Hematopoietic multipotent progenitor cell treated with erythropoietin and hydrocortisone succinate and interleukin-3 and kit ligand, for 15 days (in vitro differentiated cells): Measurements from ENCODE around the gene PARD3B.
"Not testable (repeated sequence)": the region's sequence is repeated elsewhere in the genome, so short reads cannot be mapped to it uniquely, and the experiment has no call there.

Source experiments
- DNase-seq: peaks from one replicate; pipeline ENCODE4 v3.0.0-alpha.2; 2015; ENCODE audit warnings: low spot score

Gene PARD3B

GRCh38 chr2:205198140-205198525 lies 652.9 kb downstream of the PARD3B start:
- DNase-seq, result no peak

GRCh38 chr2:205199165-205199850 lies 654.0 kb downstream of the PARD3B start:
- DNase-seq, result no peak

GRCh38 chr2:205210494-205210893 lies 665.2 kb downstream of the PARD3B start:
- DNase-seq, result no peak

GRCh38 chr2:205212357-205212756 lies 667.1 kb downstream of the PARD3B start:
- DNase-seq, result no peak

- no peak for DNase-seq
Measured at GRCh38 chr2:205216092-205216491, 670.8 kb downstream of the PARD3B start.

GRCh38 chr2:205216580-205216979 lies 671.3 kb downstream of the PARD3B start:
- DNase-seq, result no peak

- DNase-seq, result no peak
Measured at GRCh38 chr2:205217004-205217403, 671.7 kb downstream of the PARD3B start.

GRCh38 chr2:205218056-205218455 lies 672.8 kb downstream of the PARD3B start:
- no peak for DNase-seq

GRCh38 chr2:205218816-205219215 lies 673.5 kb downstream of the PARD3B start:
- DNase-seq, result not testable (repeated sequence)

- DNase-seq, result no peak
Measured at GRCh38 chr2:205220559-205220958, 675.3 kb downstream of the PARD3B start.

GRCh38 chr2:205232086-205232485 lies 686.8 kb downstream of the PARD3B start:
- DNase-seq, result no peak

GRCh38 chr2:205235434-205235833 lies 690.2 kb downstream of the PARD3B start:
- no peak for DNase-seq

GRCh38 chr2:205237524-205237923 lies 692.2 kb downstream of the PARD3B start:
- no peak for DNase-seq

- no peak for DNase-seq
Measured at GRCh38 chr2:205245001-205245400, 699.7 kb downstream of the PARD3B start.

GRCh38 chr2:205245652-205246051 lies 700.4 kb downstream of the PARD3B start:
- no peak for DNase-seq

- no peak for DNase-seq
Measured at GRCh38 chr2:205259121-205259520, 713.8 kb downstream of the PARD3B start.

- no peak for DNase-seq
Measured at GRCh38 chr2:205261516-205262020, 716.3 kb downstream of the PARD3B start.

GRCh38 chr2:205267323-205267722 lies 722.0 kb downstream of the PARD3B start:
- no peak for DNase-seq

- DNase-seq, result no peak
Measured at GRCh38 chr2:205270689-205271088, 725.4 kb downstream of the PARD3B start.

GRCh38 chr2:205273148-205273547 lies 727.9 kb downstream of the PARD3B start:
- DNase-seq, result no peak

- no peak for DNase-seq
Measured at GRCh38 chr2:205273627-205274026, 728.4 kb downstream of the PARD3B start.

- no peak for DNase-seq
Measured at GRCh38 chr2:205274801-205275200, 729.5 kb downstream of the PARD3B start.

GRCh38 chr2:205276116-205276777 lies 731.0 kb downstream of the PARD3B start:
- DNase-seq, result no peak
